HL-60/S4 treated with retinoic acid at 250 ng/mL for 4 days and 3 days (cell line): ENCODE results near the gene CMBL.
"Not testable (repeated sequence)": the region's sequence is repeated elsewhere in the genome, so short reads cannot be mapped to it uniquely, and the experiment has no call there.

Source experiments
- in situ Hi-C: fragments of 300-500 bp; cut with MboI; formaldehyde crosslinking; loops from 2 replicates; pipeline ENCODE4 v1.7.0; 2022; ENCODE audit warnings: low sequenced_read_pairs

The CMBL gene

GRCh38 chr5:10310835-10311570, 3.3 kb upstream of the CMBL start:
- in situ Hi-C loops, result not testable (repeated sequence)

GRCh38 chr5:10310066-10310779, 2.5 kb upstream of the CMBL start:
- in situ Hi-C loops, result no loop called here

- in situ Hi-C loops, result no loop called here
These were observed 1.1 kb upstream of the CMBL start for GRCh38 chr5:10308844-10309243.

- in situ Hi-C loops, result no loop called here
These were observed 896 bp downstream of the CMBL start for GRCh38 chr5:10306806-10307205.

GRCh38 chr5:10306114-10306513, 1.6 kb downstream of the CMBL start:
- in situ Hi-C loops, result no loop called here

- in situ Hi-C loops, result no loop called here
These were observed 2.8 kb downstream of the CMBL start for GRCh38 chr5:10304932-10305331.

- in situ Hi-C loops, result no loop called here
These were observed 4.0 kb downstream of the CMBL start for GRCh38 chr5:10303699-10304170.

GRCh38 chr5:10303201-10303600, 4.5 kb downstream of the CMBL start:
- in situ Hi-C loops, result no loop called here

GRCh38 chr5:10301842-10302610, 5.7 kb downstream of the CMBL start:
- in situ Hi-C loops, result no loop called here

GRCh38 chr5:10301266-10301665, 6.4 kb downstream of the CMBL start:
- in situ Hi-C loops, result no loop called here

- in situ Hi-C loops, result no loop called here
These were observed 7.5 kb downstream of the CMBL start for GRCh38 chr5:10300246-10300645.

GRCh38 chr5:10297646-10298204, 10.0 kb downstream of the CMBL start:
- in situ Hi-C loops, result no loop called here

- in situ Hi-C loops, result no loop called here
These were observed 11.9 kb downstream of the CMBL start for GRCh38 chr5:10295619-10296326.

GRCh38 chr5:10293907-10294662, 13.6 kb downstream of the CMBL start:
- in situ Hi-C loops, result no loop called here

GRCh38 chr5:10291692-10292339, 15.9 kb downstream of the CMBL start:
- in situ Hi-C loops, result no loop called here

- in situ Hi-C loops, result no loop called here
These were observed 17.3 kb downstream of the CMBL start for GRCh38 chr5:10290438-10290837.

GRCh38 chr5:10289991-10290390, 17.7 kb downstream of the CMBL start:
- in situ Hi-C loops, result no loop called here

GRCh38 chr5:10289353-10289752, 18.3 kb downstream of the CMBL start:
- in situ Hi-C loops, result no loop called here

GRCh38 chr5:10288592-10289219, 19.0 kb downstream of the CMBL start:
- in situ Hi-C loops, result no loop called here
